Activated CD4-positive, alpha-beta T cell treated with anti-CD3 and anti-CD28 coated beads, Interleukin-2, amount 10 ng/mL, durations not matched to agents 24 days and 14 days (primary cell): ENCODE data around the gene RABEPK. TPM values are rescaled to one million over a fixed set of nuclear protein-coding genes. Genes with fewer than 3 reads are reported as not detected.

Experiments used
- DNase-seq: peaks from one replicate; pipeline ENCODE4 v3.0.0; 2022
- H3K27ac Mint-ChIP-seq: one replicate; pipeline ENCODE4 v1.8.0; 2022; ENCODE audit warnings: mild to moderate bottlenecking, mixed read lengths
- H3K27me3 Mint-ChIP-seq: one replicate; pipeline ENCODE4 v1.8.0; 2022; ENCODE audit warnings: mixed read lengths
- H3K36me3 Mint-ChIP-seq: one replicate; pipeline ENCODE4 v1.8.0; 2022; ENCODE audit warnings: low read depth, mild to moderate bottlenecking, mixed read lengths
- H3K4me1 Mint-ChIP-seq: one replicate; pipeline ENCODE4 v1.8.0; 2021; ENCODE audit warnings: mixed read lengths
- H3K4me3 Mint-ChIP-seq: one replicate; pipeline ENCODE4 v1.8.0; 2022; ENCODE audit warnings: mild to moderate bottlenecking, moderate library complexity, mixed read lengths
- H3K9me3 Mint-ChIP-seq: one replicate; pipeline ENCODE4 v1.8.0; 2021; ENCODE audit warnings: mixed read lengths
- intact Hi-C: fragments of 100-400 bp; cut with micrococcal nuclease; formaldehyde crosslinking; loops from one replicate; pipeline ENCODE4 v1.15.1; 2023
- total RNA-seq: library from RNA; stranded (reverse); gene quantifications from 2 replicates; pipeline ENCODE4 v1.2.3, GENCODE V29; 2022

Gene RABEPK
- total RNA-seq, 1 donor from 2014 or later = 36.6 TPM

DNA sequence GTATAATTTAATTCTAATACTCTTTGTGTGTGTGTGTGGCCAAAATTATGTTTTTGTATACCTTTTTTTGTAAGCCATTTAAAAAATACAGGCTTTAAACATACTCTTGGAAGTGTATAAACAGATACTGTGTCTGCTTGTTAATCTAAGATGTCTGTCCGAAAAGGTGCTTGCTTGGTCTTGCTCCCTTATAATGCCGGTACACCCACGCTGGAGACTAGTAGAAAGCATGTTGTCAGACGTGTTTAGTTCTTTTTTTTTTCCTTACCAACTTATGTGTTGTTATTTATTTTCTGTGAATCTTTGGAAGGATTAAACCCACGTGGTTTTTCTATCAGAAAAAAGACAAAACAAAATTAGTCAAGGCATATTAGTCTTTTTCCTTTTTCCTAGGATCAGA is 70.7 kb downstream of the RABEPK start:
- H3K4me3 Mint-ChIP-seq = no peak overlapping the region
- no peak for DNase-seq
- no peaks in the 10 kb centered on the region for H3K9me3 Mint-ChIP-seq
- peaks cover 3% of the 10 kb centered on the region for H3K4me1 Mint-ChIP-seq
- H3K27ac Mint-ChIP-seq = no peak overlapping the region
- H3K36me3 Mint-ChIP-seq = peaks cover 11% of the 10 kb centered on the region
- intact Hi-C loops = no loop called here
- no peaks in the 10 kb centered on the region for H3K27me3 Mint-ChIP-seq

DNA sequence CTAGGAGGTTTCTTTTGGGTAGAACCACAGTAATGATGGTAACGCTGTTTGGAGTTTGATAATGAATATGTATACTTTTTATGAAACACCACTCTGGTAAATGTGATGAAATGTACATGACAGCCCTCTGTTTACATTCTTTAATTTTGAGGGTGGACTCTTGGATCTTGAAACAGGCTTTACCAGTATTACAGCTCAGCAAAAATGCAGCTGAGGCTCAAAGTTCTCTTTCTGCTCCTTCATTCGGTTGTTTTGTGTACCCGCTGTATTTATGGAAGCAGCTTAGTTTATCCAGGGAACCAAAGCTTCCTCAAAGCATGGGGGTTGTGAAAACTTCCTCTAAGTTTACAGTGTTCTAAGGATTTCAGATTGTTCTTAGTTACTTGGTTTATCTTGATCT is 72.4 kb downstream of the RABEPK start:
- H3K27me3 Mint-ChIP-seq = no peaks in the 10 kb centered on the region
- DNase-seq = no peak
- H3K4me1 Mint-ChIP-seq = peaks cover 3% of the 10 kb centered on the region
- no peak overlapping the region for H3K27ac Mint-ChIP-seq
- no peaks in the 10 kb centered on the region for H3K9me3 Mint-ChIP-seq
- intact Hi-C loops = no loop called here
- peaks cover 8% of the 10 kb centered on the region for H3K36me3 Mint-ChIP-seq
- H3K4me3 Mint-ChIP-seq = no peak overlapping the region

DNA sequence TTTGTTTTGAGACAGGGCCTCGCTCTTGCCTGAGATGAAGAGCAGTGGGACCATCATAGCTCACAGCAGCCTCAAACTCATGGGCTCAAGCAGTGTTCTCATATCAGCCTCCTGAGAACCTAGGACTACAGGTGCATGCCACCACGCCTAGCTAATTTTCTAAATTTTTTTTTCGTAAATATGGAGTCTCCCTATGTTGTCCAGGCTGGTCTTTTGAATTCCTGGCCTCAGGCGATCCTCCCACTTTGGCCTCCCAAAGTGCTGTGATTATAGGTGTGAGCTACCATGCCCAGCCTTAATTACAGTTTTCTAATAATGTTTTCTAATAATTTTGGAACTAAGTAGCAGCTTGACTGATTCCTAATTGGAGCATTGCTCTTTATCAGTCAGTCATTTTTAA is 76.4 kb downstream of the RABEPK start:
- H3K9me3 Mint-ChIP-seq = no peaks in the 10 kb centered on the region
- intact Hi-C loops = no loop called here
- H3K27me3 Mint-ChIP-seq = no peaks in the 10 kb centered on the region
- H3K4me3 Mint-ChIP-seq = no peak overlapping the region
- peaks cover under 1% of the 10 kb centered on the region for H3K36me3 Mint-ChIP-seq
- no peaks in the 10 kb centered on the region for H3K4me1 Mint-ChIP-seq
- DNase-seq = no peak
- no peak overlapping the region for H3K27ac Mint-ChIP-seq

DNA sequence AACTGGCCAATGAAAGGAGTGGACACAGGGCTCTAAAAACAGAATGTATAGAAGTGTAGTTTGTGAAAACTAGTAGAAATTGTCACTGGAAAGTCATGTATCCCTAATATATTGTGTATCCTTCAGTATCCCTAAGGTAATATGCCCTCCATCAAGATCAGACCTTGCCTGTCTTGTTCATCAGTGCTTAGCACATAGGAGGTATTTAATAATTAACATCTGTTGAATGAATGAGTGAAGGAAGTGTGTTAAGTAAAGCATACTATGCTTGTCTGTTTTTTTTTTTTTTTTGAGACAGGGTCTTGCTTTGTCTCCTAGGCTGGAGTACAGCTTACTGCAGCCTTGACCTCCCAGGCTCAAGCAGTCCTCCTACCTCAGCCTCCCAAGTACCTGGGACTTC is 77.1 kb downstream of the RABEPK start:
- no peak for DNase-seq
- Mint-ChIP-seq H3K27ac (no peak overlapping the region), H3K4me3 (no peak overlapping the region), H3K4me1 (peaks cover 1% of the 10 kb centered on the region), H3K36me3 (no peaks in the 10 kb centered on the region), H3K27me3 (no peaks in the 10 kb centered on the region), H3K9me3 (no peaks in the 10 kb centered on the region)
- intact Hi-C loops = no loop called here

DNA sequence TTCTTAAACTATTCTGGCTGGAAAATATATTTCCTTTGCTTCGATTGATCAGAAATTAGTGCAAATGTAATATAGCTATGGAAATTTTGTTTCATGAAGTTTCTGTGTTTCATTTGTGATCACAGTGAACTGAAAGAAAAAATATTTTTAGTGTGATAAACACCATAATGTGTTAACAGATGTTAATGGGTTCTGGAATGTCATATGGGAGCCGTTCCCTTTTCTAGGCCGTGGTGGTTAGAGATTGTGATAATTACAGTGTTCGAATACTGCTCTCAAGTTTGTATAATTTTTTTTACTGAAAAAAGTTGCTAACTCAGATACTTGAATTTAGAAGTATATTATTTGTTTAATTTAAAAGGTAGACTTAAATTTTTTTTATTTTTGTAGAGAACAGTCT is 80.6 kb downstream of the RABEPK start:
- H3K4me1 Mint-ChIP-seq = peaks cover 2% of the 10 kb centered on the region
- no peak overlapping the region for H3K4me3 Mint-ChIP-seq
- no peak for DNase-seq
- no peak overlapping the region for H3K27ac Mint-ChIP-seq
- intact Hi-C loops = no loop called here
- H3K27me3 Mint-ChIP-seq = no peaks in the 10 kb centered on the region
- H3K36me3 Mint-ChIP-seq = no peaks in the 10 kb centered on the region
- no peaks in the 10 kb centered on the region for H3K9me3 Mint-ChIP-seq

Other genes with a start within 250 kb of the RABEPK start
- 11.0 and 13.4 TPM in 2 replicates for gene SCAI, start 57.0 kb upstream of the RABEPK start, total RNA-seq
- 48.1 and 52.5 TPM in 2 replicates for gene PPP6C, start 10.7 kb upstream of the RABEPK start, total RNA-seq
- gene HSPA5, start 40.8 kb downstream of the RABEPK start, total RNA-seq = 260 and 271 TPM in 2 replicates
- 50.3 and 56.6 TPM in 2 replicates for gene GAPVD1, start 61.3 kb downstream of the RABEPK start, total RNA-seq